Stimulated activated CD4-positive, alpha-beta T cell treated with anti-CD3 and anti-CD28 coated beads, Interleukin-4, amount 100 ng/mL, for 1 hour (primary cell): ENCODE measurements around the gene SUGCT.

ENCODE experiments used
- DNase-seq: peaks from one replicate; pipeline ENCODE4 v3.0.0-alpha.2; 2020

The SUGCT gene

DNA sequence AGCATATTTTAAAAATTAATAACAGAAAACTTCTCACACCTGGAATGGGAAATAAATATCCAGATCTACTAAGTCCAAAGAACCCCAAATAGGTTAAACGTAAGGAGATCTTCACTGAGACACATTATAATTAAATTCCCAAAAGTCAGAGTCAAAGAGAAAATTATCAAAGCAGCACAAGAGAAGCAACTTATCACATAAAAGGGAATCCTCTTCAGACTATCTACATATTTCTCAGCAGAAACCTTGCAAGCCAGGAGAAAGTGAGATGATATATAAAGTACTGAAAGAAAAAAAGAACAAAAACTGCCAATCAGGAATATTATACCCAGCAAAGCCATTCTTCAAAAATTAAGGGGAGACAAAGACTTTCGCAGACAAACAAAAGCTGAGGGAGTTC lies 756.4 kb downstream of the SUGCT start:
- no peak for DNase-seq

DNA sequence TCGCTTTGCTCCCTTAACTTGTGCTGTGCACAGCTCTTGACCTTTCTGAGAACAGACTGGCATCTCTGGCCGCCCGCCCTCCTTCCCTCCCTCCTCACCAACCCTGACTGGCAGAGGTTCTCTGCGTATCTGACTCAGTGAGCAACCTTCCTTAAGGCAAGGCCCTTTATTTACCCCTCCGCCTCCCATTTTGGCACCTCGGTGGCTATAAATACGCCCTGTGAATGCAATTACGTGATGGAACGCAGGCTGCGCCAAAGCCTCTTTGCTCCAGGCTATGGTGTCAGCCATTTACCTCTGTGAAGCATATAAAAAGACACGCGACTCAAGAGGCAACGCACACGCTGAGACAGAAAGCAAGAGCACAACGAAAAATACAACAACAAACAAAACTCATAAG lies 764.3 kb downstream of the SUGCT start:
- DNase-seq: no peak

GRCh38 chr7:40899636-40900507 lies 765.1 kb downstream of the SUGCT start:
- no peak for DNase-seq

DNA sequence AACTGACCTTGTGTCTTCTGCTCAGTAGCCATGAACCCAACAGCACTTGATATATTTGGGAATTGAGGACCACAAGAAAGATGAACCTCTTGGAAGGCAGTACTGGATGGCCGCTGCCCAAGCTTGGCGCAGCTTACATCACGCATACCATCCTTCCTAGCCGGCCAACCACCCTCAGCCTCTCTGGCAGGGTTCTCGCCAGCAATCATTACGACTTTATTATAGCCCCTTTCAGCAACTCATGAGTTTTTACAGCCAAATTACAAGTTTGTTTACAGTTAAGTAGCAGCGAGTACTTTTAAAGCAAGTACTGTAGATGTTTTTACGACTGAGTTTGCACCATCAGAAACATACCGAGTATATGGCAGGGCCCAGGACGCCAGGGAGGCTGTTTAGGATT lies 769.1 kb downstream of the SUGCT start:
- no peak for DNase-seq

GRCh38 chr7:40907286-40907685 lies 772.5 kb downstream of the SUGCT start:
- no peak for DNase-seq

- DNase-seq: no peak
These were observed 774.7 kb downstream of the SUGCT start for GRCh38 chr7:40909346-40909980.
